Right lobe of liver (tissue), 6 donors: ENCODE data around the gene NSD1. TPM values are rescaled to one million over a fixed set of nuclear protein-coding genes. Genes with fewer than 3 reads are reported as not detected.

ENCODE experiments used
- ATAC-seq, 4 donors: fragments of 200-7000 bp; cut with Tn5 transposase; one replicate each; pipeline ENCODE4 v1.9.1; 2020; ENCODE audit warnings: mild to moderate bottlenecking in 4 of 4, moderate library complexity in 4 of 4
- DNase-seq, 3 donors: peaks; one replicate each; pipeline ENCODE4 v3.0.0-alpha.2; 2020
- H3K27ac ChIP-seq, 3 donors: fragments of 200-600 bp; one replicate each; pipeline ENCODE4 v1.8.0; 2022
- H3K27me3 ChIP-seq, 2 donors: fragments of 200-600 bp; one replicate each; pipeline ENCODE4 v1.8.0; 2022
- H3K36me3 ChIP-seq, 4 donors: fragments of 200-600 bp; sonication (generic) in 1 of 4; one replicate each; pipeline versions ENCODE4 v1.5.1 to v1.8.0; 2017 to 2022; ENCODE audit warnings: control low read depth in 1 of 4
- H3K4me1 ChIP-seq, 4 donors: fragments of 200-600 bp; sonication (generic) in 1 of 4; one replicate each; pipeline versions ENCODE4 v1.5.1 to v1.8.0; 2017 to 2022; ENCODE audit warnings: control low read depth in 1 of 4
- H3K4me3 ChIP-seq, 3 donors: fragments of 200-600 bp; one replicate each; pipeline ENCODE4 v1.8.0; 2022
- H3K9me3 ChIP-seq, 4 donors: fragments of 200-600 bp; sonication (generic) in 1 of 4; one replicate each; pipeline versions ENCODE4 v1.5.1 to v1.8.0; 2017 to 2022; ENCODE audit warnings: control low read depth in 1 of 4
- CTCF ChIP-seq, 4 donors: fragments of 200-600 bp in 3 of 4; fragments of 450-650 bp in 1 of 4; IDR thresholded peaks; one replicate each; pipeline versions ENCODE4 v1.5.1 to v1.8.0; 2016 to 2022; ENCODE audit warnings: antibody characterized with exemption in 4 of 4, mild to moderate bottlenecking in 2 of 4
- POLR2A ChIP-seq: fragments of 450-650 bp; IDR thresholded peaks from one replicate; pipeline ENCODE4 v1.6.1; 2017; ENCODE audit warnings: antibody characterized with exemption, mild to moderate bottlenecking
- WGBS: methylation state at CpG from one replicate; pipeline ENCODE4 v1.1.6; 2018; ENCODE audit warnings: low coverage, low lambda C conversion rate; ENCODE audit not compliant: insufficient coverage; ENCODE audit errors: missing lambda C conversion rate; 5-methylcytosine and 5-hydroxymethylcytosine counted together
- intact Hi-C, 2 donors: fragments of 100-400 bp; cut with DNase I; formaldehyde crosslinking; loops; one replicate each; pipeline versions ENCODE4 v1.11.2 to v1.14.1; 2022
- total RNA-seq, 6 experiments: library from RNA; depleted of rRNA in 2 of 6; stranded (reverse); fragments of >200 nt in 2 of 6; fragmentation: NEBNext Ultra II Directional in 3 of 6; extraction: Animal tissue kit (Norgen Biotek cat#: 25700) in 3 of 6; gene quantifications; one replicate each; pipeline versions ENCODE4 v1.1.0 to v1.2.4, GENCODE V29; 2016 to 2023
- donor health status: DM: no; HTN: yes; CAD: no.
- donor health status: DM: no; HTN: no; CAD: no.
- donor health status: DM: no; HTN: no; CAD: no.
- donor health status: DM: no; HTN: yes; CAD: no.
- donor health status: DM: no; HTN: yes; CAD: no.

NSD1 gene
- total RNA-seq, 6 experiments from 2014 or later, result 13.1 to 33.1 (median 23.6) TPM

- H3K36me3 ChIP-seq, result peaks cover 0 to 68% (median 15%) of the 10 kb centered on the region in 4 donors
- DNase-seq, result no peak
- H3K27ac ChIP-seq, result no peak overlapping the region
- ATAC-seq, result no peak
- H3K9me3 ChIP-seq, result no peaks in the 10 kb centered on the region
- H3K27me3 ChIP-seq, result no peaks in the 10 kb centered on the region
- peaks cover 0 to 3% (median 0%) of the 10 kb centered on the region in 4 donors for H3K4me1 ChIP-seq
- intact Hi-C loops, result no loop called here
- H3K4me3 ChIP-seq, result no peak overlapping the region
- 86% methylated on average over 4 of the region's 6 CpGs for WGBS
- TF ChIP-seq POLR2A (no peak), CTCF (IDR thresholded peaks at IDR 0.05) (no peak)
Measured at GRCh38 chr5:177275883-177276282, 142.3 kb downstream of the NSD1 start.

- intact Hi-C loops, result no loop called here
- ATAC-seq, result no peak
Measured at GRCh38 chr5:177276886-177277285, 143.3 kb downstream of the NSD1 start.

DNA sequence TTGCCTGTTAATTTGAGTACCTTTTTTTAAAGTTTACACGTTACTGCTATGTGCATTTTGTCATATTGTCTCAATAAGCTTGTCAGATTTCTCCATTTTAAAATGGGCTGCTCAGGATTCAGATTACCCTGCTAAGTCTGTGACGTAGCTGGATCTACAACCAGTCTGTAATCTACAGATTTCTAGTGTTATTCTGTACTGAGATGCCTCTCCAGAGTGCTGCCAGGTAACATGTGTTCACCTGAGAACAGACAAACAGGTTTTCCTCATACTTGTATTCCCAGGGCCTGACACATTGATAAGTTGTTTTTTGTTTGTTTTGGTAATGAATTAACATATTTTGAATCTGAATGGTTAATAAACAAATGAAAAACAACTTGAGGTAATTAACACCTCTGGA is 154.6 kb downstream of the NSD1 start:
- DNase-seq (no peak), ATAC-seq (no peak)
- Histone ChIP-seq H3K9me3 (no peaks in the 10 kb centered on the region), H3K36me3 (peaks cover 0 to 92% (median 34%) of the 10 kb centered on the region in 4 donors), H3K27ac (no peak overlapping the region), H3K4me1 (no peaks in the 10 kb centered on the region), H3K4me3 (no peak overlapping the region), H3K27me3 (no peaks in the 10 kb centered on the region)
- WGBS, result 91% methylated on average over 2 of the region's 2 CpGs
- TF ChIP-seq CTCF (IDR thresholded peaks at IDR 0.05) (no peak), POLR2A (no peak)
- intact Hi-C loops, result no loop called here

More at GRCh38 chr5:177276886-177277285, 143.3 kb downstream of the NSD1 start:
- no peak for DNase-seq
- H3K4me3 ChIP-seq, result no peak overlapping the region
- TF ChIP-seq POLR2A (no peak), CTCF (IDR thresholded peaks at IDR 0.05) (no peak)
- H3K27ac ChIP-seq, result no peak overlapping the region
- H3K36me3 ChIP-seq, result peaks cover 0 to 71% (median 16%) of the 10 kb centered on the region in 4 donors
- no peaks in the 10 kb centered on the region for H3K9me3 ChIP-seq
- H3K27me3 ChIP-seq, result no peaks in the 10 kb centered on the region
- H3K4me1 ChIP-seq, result peaks cover 0 to 3% (median 0%) of the 10 kb centered on the region in 4 donors
- 77% methylated on average over 1 of the region's 1 CpG for WGBS

GRCh38 chr5:177290816-177291596 is 157.4 kb downstream of the NSD1 start:
- ATAC-seq (no peak), DNase-seq (no peak)
- Histone ChIP-seq H3K36me3 (peaks cover 0 to 95% (median 34%) of the 10 kb centered on the region in 4 donors), H3K27me3 (no peaks in the 10 kb centered on the region), H3K9me3 (no peaks in the 10 kb centered on the region), H3K4me3 (no peak overlapping the region), H3K4me1 (no peaks in the 10 kb centered on the region), H3K27ac (no peak overlapping the region)
- WGBS, result 92% methylated on average over 12 of the region's 12 CpGs
- TF ChIP-seq CTCF (IDR thresholded peaks at IDR 0.05) (no peak), POLR2A (no peak)
- intact Hi-C loops, result no loop called here
